AG10803 (cell line): Measurements from ENCODE around the gene GALNT9.

ENCODE experiments used
- DNase-seq: peaks from one replicate; pipeline ENCODE4 v3.0.0; 2010; ENCODE audit warnings: low read depth
- H3K4me3 ChIP-seq: 2 replicates; pipeline ENCODE4 v1.5.1; 2011; ENCODE audit warnings: mild to moderate bottlenecking, low read length, control low read depth
- TF ChIP-seq, protein P1 (sequence below): conservative IDR thresholded peaks from 2 replicates; pipeline ENCODE4 v1.5.1; 2011; ENCODE audit warnings: mild to moderate bottlenecking, low read length, control low read depth, inconsistent platforms

GALNT9 gene

DNA sequence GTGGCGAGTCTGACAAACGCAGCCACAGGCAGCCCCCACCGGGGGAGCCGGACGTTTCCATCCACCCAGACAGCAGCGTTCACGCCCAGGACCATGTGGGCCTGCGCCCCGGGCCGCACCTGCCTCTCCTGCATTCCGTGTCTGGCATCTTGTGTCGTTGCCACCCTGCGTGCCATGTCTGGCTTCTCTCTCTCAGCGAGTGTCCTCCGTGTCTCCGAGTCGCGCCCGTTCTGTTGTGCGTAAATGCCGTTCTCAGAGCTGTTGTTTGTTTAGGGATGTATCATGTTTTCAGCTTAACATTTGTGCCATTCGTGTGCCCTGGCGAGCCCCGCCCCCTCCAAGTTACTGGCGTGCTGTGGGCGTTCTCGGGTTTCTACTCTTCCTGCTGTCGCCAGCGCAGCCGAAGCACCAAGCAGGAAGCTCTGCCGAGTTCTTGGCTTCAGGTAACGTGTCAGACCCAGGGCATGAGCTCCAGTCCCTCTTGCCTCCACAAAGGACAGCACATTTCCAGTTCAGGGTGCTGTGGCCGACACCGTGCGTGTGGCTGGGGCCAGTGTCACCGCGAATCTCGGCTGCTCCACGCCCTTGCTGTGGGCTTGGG, 150.5 kb downstream of the GALNT9 start:
- TF ChIP-seq, protein P1, sequence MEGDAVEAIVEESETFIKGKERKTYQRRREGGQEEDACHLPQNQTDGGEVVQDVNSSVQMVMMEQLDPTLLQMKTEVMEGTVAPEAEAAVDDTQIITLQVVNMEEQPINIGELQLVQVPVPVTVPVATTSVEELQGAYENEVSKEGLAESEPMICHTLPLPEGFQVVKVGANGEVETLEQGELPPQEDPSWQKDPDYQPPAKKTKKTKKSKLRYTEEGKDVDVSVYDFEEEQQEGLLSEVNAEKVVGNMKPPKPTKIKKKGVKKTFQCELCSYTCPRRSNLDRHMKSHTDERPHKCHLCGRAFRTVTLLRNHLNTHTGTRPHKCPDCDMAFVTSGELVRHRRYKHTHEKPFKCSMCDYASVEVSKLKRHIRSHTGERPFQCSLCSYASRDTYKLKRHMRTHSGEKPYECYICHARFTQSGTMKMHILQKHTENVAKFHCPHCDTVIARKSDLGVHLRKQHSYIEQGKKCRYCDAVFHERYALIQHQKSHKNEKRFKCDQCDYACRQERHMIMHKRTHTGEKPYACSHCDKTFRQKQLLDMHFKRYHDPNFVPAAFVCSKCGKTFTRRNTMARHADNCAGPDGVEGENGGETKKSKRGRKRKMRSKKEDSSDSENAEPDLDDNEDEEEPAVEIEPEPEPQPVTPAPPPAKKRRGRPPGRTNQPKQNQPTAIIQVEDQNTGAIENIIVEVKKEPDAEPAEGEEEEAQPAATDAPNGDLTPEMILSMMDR, result no peak
- no peak for DNase-seq
- H3K4me3 ChIP-seq, result no peak overlapping the region

DNA sequence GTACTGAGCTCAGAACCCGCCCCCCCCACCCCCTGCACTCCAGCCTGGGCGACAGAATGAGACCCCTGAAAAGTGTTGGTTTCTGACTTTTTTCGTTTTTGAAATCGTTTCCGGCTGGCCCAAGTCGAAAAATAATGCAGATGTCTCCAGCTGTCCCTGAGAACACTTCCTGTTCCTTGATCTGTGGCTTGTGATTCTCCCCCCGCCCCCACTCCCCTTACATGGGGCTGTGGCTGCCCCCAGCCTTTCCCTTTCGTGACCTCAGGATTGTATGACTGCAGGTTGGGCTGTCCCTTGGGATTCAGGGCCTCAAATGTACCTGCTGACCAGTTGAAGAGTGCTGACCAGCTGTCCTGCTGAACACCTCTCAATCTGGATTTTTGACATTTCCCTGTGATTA, 151.1 kb downstream of the GALNT9 start:
- TF ChIP-seq, protein P1, result no peak
- H3K4me3 ChIP-seq, result no peak overlapping the region
- no peak for DNase-seq

DNA sequence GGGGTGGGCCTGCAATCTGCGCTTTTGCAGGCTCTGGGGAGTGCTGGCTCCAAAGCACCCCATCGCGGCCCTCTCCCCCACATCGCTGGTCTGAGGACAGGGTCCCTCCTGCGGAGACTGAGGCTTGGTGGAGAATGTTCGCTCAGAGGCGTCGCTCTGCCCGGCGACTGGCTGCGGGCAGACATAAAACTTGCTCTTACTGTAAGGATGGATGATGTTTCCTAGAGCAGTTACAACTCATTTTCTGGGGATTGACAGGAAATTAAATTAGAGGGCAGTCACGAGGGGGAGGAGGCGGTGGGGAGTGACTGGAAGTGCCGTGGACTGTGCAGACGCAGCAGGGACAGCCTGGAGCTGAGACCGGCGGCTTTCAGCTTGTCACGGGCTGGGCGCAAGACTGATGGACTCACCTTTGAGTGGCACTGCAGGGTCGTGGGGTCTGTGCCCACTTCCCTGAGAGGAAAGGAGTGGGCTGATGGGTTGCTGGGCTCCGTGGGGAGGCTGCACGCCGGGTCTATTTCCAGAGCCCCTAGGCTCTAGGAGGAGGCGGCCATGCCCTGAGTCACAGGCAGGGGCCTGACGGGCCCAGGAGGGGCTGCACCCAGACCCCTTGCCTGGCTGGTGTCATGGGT, 152.4 kb downstream of the GALNT9 start:
- no peak overlapping the region for H3K4me3 ChIP-seq

DNA sequence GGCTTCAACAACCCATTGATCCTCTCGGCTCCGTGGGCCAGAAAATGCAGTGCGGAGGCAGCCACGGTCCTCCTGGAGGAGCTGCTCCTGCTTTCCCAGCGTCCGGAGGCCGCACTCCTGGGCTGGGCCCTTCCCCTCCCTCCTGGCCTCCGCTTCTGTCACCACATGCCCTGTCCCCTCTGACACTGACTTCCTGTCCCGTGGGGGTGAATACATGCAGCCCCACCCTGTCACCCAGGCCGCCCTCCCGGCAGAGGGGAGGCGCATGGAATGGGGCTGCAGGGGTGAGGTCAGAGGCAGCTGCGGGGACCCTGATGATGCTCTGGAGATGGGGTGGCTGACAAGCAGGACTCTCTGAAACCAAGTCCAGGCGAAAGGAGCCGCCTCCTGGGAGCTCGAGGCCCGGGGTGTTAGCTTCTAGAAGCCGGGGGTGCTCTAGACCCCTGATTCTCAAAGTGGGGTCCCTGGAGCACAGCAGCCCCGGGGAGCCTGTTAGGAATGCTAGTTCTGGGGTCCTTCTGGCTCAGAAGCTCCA, 152.9 kb downstream of the GALNT9 start:
- no peak overlapping the region for H3K4me3 ChIP-seq
- no peak for DNase-seq
- TF ChIP-seq, protein P1, result no peak

More for the DNA sequence above, 152.4 kb downstream of the GALNT9 start:
- no peak for DNase-seq
- TF ChIP-seq, protein P1, result no peak

DNA sequence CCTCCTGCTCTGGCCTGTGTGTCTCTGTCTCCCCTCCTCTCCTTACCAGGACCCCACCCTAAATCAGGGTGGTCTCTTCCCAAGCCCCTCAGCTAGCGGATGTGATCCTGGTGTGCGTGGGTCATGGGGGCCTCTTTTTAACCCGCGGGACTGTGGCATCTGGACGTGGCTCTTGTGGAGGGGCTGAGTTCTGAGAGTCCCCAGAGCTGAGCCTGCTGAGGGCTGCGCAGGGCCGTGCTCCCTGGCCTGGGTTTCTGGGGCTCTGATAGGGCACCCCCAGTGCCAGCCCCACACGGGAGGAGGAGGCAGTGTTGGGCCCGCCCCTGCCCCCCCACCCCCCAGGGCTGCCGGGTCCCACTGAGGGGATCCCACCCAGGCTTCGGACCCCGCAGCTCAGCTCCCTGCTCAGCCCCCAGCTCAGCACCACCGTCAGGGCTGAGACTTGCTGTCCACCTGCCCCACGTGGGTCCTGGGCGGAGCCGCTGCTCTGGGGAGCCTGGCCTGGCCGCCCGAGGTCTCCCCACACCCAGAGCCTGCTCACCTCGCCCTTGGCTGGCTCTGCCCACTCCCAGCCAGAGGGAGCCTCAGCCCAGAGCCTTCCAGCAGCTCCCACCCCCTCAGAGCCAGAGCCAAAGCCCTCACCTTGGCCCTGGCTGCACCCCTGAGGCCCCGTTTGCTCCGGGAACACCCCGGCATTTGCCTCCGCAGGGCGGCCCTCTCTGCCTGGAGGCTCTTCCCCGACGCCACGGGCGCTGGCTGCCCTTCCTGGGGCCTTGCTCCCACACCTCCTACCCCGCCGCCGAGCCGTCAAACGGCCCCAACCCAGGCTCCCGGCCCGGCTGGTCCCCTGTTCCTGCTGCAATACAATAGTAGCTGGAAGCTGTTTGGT, 153.6 kb downstream of the GALNT9 start:
- no peak overlapping the region for H3K4me3 ChIP-seq
- no peak for DNase-seq
- TF ChIP-seq, protein P1, result no peak

DNA sequence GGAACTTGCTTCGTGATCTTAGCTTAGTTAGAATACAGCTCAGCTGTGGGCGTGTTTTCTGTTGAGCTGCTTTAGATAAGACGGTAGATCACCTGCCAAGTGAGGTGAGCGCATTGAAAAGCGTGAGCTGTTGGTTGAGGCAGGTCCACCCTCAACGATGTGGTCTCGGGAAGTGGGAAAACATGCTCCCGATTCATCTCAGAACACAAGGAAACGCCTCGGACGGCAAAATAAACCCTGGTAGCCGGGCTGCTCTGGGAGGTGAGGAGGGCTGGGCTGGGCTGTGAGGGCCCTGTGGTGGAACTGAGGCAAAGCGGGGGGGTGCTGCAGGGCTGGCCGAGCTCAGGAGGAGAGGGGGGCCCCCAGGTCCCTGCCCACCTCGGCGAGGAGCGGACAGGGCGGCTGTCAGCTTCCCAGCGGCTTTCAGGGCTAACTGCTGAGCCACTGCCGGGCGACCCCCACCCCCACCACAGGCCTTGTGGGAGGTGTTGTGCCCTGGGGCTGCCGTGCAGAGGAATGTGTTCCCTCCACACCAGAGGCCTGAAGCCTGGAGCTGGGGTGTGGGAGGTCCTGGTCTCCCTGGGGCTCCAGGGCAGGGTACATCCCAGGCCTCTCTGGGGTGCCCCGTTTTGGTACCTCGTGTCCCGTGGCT, 154.4 kb downstream of the GALNT9 start:
- no peak for DNase-seq
- no peak overlapping the region for H3K4me3 ChIP-seq
- TF ChIP-seq, protein P1, result no peak
